Activated T-helper 17 cell treated with anti-CD3 and anti-CD28 coated beads, Interleukin-2, amount 50 U/mL, for 72 hours (primary cell): ENCODE data around the gene DSCAM. TPM values are rescaled to one million over a fixed set of nuclear protein-coding genes. Genes with fewer than 3 reads are reported as not detected.

Experiments used
- ATAC-seq: fragments of 150-1000 bp; cut with Tn5 transposase; replicated peaks from 2 replicates; pipeline ENCODE4 v1.10.0; 2021; ENCODE audit warnings: mild to moderate bottlenecking, moderate library complexity
- H3K27ac Mint-ChIP-seq: one replicate; pipeline ENCODE4 v1.8.0; 2022; ENCODE audit warnings: mixed read lengths
- H3K27me3 Mint-ChIP-seq: one replicate; pipeline ENCODE4 v1.8.0; 2022; ENCODE audit warnings: mixed read lengths
- H3K36me3 Mint-ChIP-seq: one replicate; pipeline ENCODE4 v1.8.0; 2022; ENCODE audit warnings: low read depth, mild to moderate bottlenecking, mixed read lengths
- H3K4me1 Mint-ChIP-seq: one replicate; pipeline ENCODE4 v1.8.0; 2022; ENCODE audit warnings: mixed read lengths
- H3K4me3 Mint-ChIP-seq: one replicate; pipeline ENCODE4 v1.8.0; 2022; ENCODE audit warnings: mild to moderate bottlenecking, mixed read lengths
- H3K9me3 Mint-ChIP-seq: one replicate; pipeline ENCODE4 v1.8.0; 2022; ENCODE audit warnings: mixed read lengths
- total RNA-seq, 2 donors: library from RNA; stranded (reverse); gene quantifications; one replicate each; pipeline ENCODE4 v1.2.3, GENCODE V29; 2022

The DSCAM gene
- total RNA-seq, 2 donors from 2014 or later = not detected

- no peaks in the 10 kb centered on the region for H3K4me1 Mint-ChIP-seq
- ATAC-seq = no peak
- no peak overlapping the region for H3K4me3 Mint-ChIP-seq
- no peaks in the 10 kb centered on the region for H3K27me3 Mint-ChIP-seq
- no peaks in the 10 kb centered on the region for H3K36me3 Mint-ChIP-seq
- peaks cover 6% of the 10 kb centered on the region for H3K9me3 Mint-ChIP-seq
- no peak overlapping the region for H3K27ac Mint-ChIP-seq
These were observed 269.5 kb downstream of the DSCAM start for GRCh38 chr21:40577285-40578043.

DNA sequence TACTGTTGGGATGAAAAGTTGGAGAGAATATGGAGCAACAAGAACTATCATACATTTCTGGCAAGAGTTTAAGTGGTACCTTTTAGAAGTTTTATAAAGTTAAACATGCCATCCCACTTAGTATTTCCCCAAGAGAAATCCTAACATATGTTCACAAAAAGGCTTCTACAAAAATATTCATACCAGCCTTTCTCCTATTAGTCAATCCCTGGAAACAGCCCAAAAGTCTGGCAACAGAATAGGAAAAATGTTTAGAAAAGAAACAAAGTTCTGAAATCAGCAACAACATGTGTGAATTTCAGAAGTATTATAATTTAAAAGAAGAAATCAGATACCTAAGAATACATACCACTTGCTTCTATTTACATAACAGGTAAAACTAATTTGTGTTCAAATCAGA lies 271.0 kb downstream of the DSCAM start:
- no peak for ATAC-seq
- Mint-ChIP-seq H3K4me3 (no peak overlapping the region), H3K27me3 (no peaks in the 10 kb centered on the region), H3K4me1 (no peaks in the 10 kb centered on the region), H3K36me3 (no peaks in the 10 kb centered on the region), H3K27ac (no peak overlapping the region), H3K9me3 (peaks cover 6% of the 10 kb centered on the region)

GRCh38 chr21:40569357-40569756 lies 277.6 kb downstream of the DSCAM start:
- no peak for ATAC-seq
- H3K9me3 Mint-ChIP-seq = peaks cover 24% of the 10 kb centered on the region
- no peaks in the 10 kb centered on the region for H3K36me3 Mint-ChIP-seq
- H3K27ac Mint-ChIP-seq = no peak overlapping the region
- H3K4me1 Mint-ChIP-seq = no peaks in the 10 kb centered on the region
- H3K4me3 Mint-ChIP-seq = no peak overlapping the region
- H3K27me3 Mint-ChIP-seq = peaks cover 8% of the 10 kb centered on the region

- Mint-ChIP-seq H3K27ac (no peak overlapping the region), H3K27me3 (peaks cover 8% of the 10 kb centered on the region)
- ATAC-seq = no peak
These were observed 278.2 kb downstream of the DSCAM start for GRCh38 chr21:40568807-40569206.

GRCh38 chr21:40567501-40567900 lies 279.5 kb downstream of the DSCAM start:
- Mint-ChIP-seq H3K27me3 (peaks cover 8% of the 10 kb centered on the region), H3K27ac (no peak overlapping the region), H3K4me3 (no peak overlapping the region), H3K9me3 (peaks cover 22% of the 10 kb centered on the region), H3K4me1 (no peaks in the 10 kb centered on the region), H3K36me3 (no peaks in the 10 kb centered on the region)
- ATAC-seq = no peak

More at GRCh38 chr21:40568807-40569206, 278.2 kb downstream of the DSCAM start:
- H3K36me3 Mint-ChIP-seq = no peaks in the 10 kb centered on the region
- no peaks in the 10 kb centered on the region for H3K4me1 Mint-ChIP-seq
- H3K9me3 Mint-ChIP-seq = peaks cover 22% of the 10 kb centered on the region
- H3K4me3 Mint-ChIP-seq = no peak overlapping the region

DNA sequence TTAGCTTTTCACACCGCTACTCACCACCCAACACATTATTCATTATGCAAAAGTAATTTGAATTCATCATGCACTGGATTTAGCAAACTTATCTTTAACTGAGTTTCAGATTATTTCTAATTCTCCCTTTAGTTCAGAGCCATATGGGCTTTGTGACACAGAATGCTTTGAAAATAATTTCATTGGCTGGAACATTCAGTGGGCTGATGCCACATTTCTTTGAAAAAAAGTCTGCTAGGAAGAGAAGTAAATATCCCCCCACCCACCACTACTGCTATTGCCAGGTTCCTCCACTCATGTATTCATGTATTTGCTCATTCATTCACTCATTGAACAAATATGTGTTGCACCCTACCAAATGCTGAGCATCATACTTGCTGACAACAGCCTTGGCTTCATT lies 280.5 kb downstream of the DSCAM start:
- ATAC-seq = no peak
- no peaks in the 10 kb centered on the region for H3K4me1 Mint-ChIP-seq

GRCh38 chr21:40564318-40564717 lies 282.6 kb downstream of the DSCAM start:
- H3K36me3 Mint-ChIP-seq = no peaks in the 10 kb centered on the region
- ATAC-seq = no peak
- H3K27me3 Mint-ChIP-seq = no peaks in the 10 kb centered on the region
- H3K9me3 Mint-ChIP-seq = peaks cover 11% of the 10 kb centered on the region
- no peak overlapping the region for H3K27ac Mint-ChIP-seq
- H3K4me3 Mint-ChIP-seq = no peak overlapping the region
- no peaks in the 10 kb centered on the region for H3K4me1 Mint-ChIP-seq

More for the DNA sequence above, 280.5 kb downstream of the DSCAM start:
- H3K36me3 Mint-ChIP-seq = no peaks in the 10 kb centered on the region
- no peak overlapping the region for H3K27ac Mint-ChIP-seq
- H3K4me3 Mint-ChIP-seq = no peak overlapping the region
- H3K9me3 Mint-ChIP-seq = peaks cover 22% of the 10 kb centered on the region
- peaks cover 8% of the 10 kb centered on the region for H3K27me3 Mint-ChIP-seq

GRCh38 chr21:40563900-40564299 lies 283.1 kb downstream of the DSCAM start:
- no peak overlapping the region for H3K27ac Mint-ChIP-seq

GRCh38 chr21:40562242-40563002 lies 284.5 kb downstream of the DSCAM start:
- no peaks in the 10 kb centered on the region for H3K36me3 Mint-ChIP-seq
- no peak for ATAC-seq
- H3K4me3 Mint-ChIP-seq = no peak overlapping the region
- H3K9me3 Mint-ChIP-seq = peaks cover 9% of the 10 kb centered on the region
- no peak overlapping the region for H3K27ac Mint-ChIP-seq
- no peaks in the 10 kb centered on the region for H3K27me3 Mint-ChIP-seq
- no peaks in the 10 kb centered on the region for H3K4me1 Mint-ChIP-seq

More at GRCh38 chr21:40563900-40564299, 283.1 kb downstream of the DSCAM start:
- peaks cover 11% of the 10 kb centered on the region for H3K9me3 Mint-ChIP-seq
- ATAC-seq = no peak
- H3K27me3 Mint-ChIP-seq = no peaks in the 10 kb centered on the region
- no peaks in the 10 kb centered on the region for H3K36me3 Mint-ChIP-seq
- H3K4me3 Mint-ChIP-seq = no peak overlapping the region
- H3K4me1 Mint-ChIP-seq = no peaks in the 10 kb centered on the region

DNA sequence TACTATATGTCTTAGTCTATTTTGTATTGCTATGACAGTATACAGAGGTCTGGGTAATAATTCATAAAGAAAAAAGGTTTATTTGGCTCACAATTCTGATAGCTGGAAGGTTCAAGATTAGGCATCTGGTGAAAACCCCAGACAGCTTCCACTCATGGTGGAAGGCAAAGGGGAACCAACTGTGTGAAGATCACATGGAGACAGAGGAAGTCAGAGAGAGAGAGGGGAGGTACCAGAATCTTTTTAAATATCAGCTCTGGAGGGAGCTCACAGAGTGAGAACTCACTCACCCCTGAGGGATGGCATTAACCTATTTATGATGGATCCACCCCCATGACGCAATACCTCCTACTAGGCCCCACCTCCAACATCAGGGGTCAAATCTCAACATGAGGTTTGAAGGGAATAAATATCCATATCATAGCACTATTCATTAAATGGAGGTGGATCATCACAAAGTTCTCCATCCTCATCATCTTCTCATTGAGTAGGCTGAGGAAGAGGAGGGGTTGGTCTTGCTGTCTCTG lies 290.5 kb downstream of the DSCAM start:
- no peaks in the 10 kb centered on the region for H3K4me1 Mint-ChIP-seq
- ATAC-seq = no peak

GRCh38 chr21:40555021-40555528 lies 291.9 kb downstream of the DSCAM start:
- H3K4me1 Mint-ChIP-seq = no peaks in the 10 kb centered on the region
- ATAC-seq = no peak
- no peaks in the 10 kb centered on the region for H3K27me3 Mint-ChIP-seq
- no peak overlapping the region for H3K27ac Mint-ChIP-seq
- no peak overlapping the region for H3K4me3 Mint-ChIP-seq
- H3K36me3 Mint-ChIP-seq = no peaks in the 10 kb centered on the region
- H3K9me3 Mint-ChIP-seq = peaks cover 4% of the 10 kb centered on the region

More for the DNA sequence above, 290.5 kb downstream of the DSCAM start:
- Mint-ChIP-seq H3K36me3 (no peaks in the 10 kb centered on the region), H3K27ac (no peak overlapping the region), H3K9me3 (peaks cover 4% of the 10 kb centered on the region), H3K4me3 (no peak overlapping the region), H3K27me3 (no peaks in the 10 kb centered on the region)

GRCh38 chr21:40553781-40554180 lies 293.2 kb downstream of the DSCAM start:
- Mint-ChIP-seq H3K27me3 (no peaks in the 10 kb centered on the region), H3K27ac (no peak overlapping the region)
- no peak for ATAC-seq

DNA sequence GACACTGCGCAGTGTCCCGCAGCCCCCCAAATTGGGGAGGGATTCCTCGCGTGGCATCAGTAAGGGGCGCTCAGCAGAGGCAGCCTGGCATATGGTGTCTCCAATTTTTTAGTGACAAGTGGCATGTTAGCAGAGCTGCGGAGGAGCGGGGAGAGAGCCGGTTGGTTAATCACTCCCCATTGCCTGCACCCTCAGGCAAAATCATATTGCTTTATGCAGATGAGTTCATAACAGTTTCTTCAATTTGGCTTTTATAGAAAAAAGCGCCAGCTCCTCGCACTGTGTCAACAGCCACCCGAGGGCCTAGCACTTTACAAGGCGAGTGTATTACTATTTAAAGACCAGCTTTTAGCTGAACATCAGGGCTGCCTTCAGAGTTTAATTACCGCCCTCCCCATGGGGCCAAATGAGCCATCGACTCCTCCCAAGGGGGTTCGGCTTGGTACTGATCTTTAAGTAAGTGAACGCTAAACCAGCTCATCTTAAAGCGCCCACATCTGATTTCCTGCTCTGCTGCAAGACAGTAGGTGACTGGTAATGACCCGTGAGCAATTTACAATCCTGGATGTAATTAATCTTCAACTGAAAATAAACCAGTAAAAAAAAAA lies 298.9 kb downstream of the DSCAM start:
- Mint-ChIP-seq H3K36me3 (no peaks in the 10 kb centered on the region), H3K4me3 (no peak overlapping the region), H3K27me3 (no peaks in the 10 kb centered on the region), H3K4me1 (no peaks in the 10 kb centered on the region), H3K27ac (no peak overlapping the region), H3K9me3 (peaks cover 4% of the 10 kb centered on the region)
- no peak for ATAC-seq

More at GRCh38 chr21:40553781-40554180, 293.2 kb downstream of the DSCAM start:
- Mint-ChIP-seq H3K9me3 (peaks cover 4% of the 10 kb centered on the region), H3K36me3 (no peaks in the 10 kb centered on the region), H3K4me1 (no peaks in the 10 kb centered on the region), H3K4me3 (no peak overlapping the region)

GRCh38 chr21:40546647-40547046 lies 300.3 kb downstream of the DSCAM start:
- no peaks in the 10 kb centered on the region for H3K4me1 Mint-ChIP-seq
- H3K27me3 Mint-ChIP-seq = no peaks in the 10 kb centered on the region
- peaks cover 4% of the 10 kb centered on the region for H3K9me3 Mint-ChIP-seq
- no peak overlapping the region for H3K4me3 Mint-ChIP-seq
- no peak overlapping the region for H3K27ac Mint-ChIP-seq
- H3K36me3 Mint-ChIP-seq = no peaks in the 10 kb centered on the region
- no peak for ATAC-seq
